Effector memory CD8-positive, alpha-beta T cell (primary cell): ENCODE data around the gene UBE2QL1.

ENCODE experiments used
- ATAC-seq: fragments of 150-1000 bp; cut with Tn5 transposase; replicated peaks from 2 replicates; pipeline ENCODE4 v1.10.0; 2021; ENCODE audit warnings: mild to moderate bottlenecking, moderate library complexity
- DNase-seq, 3 experiments: peaks; one replicate each; pipeline ENCODE4 v3.0.0; 2021
- H3K27ac Mint-ChIP-seq, 2 donors: one replicate each; pipeline ENCODE4 v1.8.0; 2022; ENCODE audit warnings: mild to moderate bottlenecking in 2 of 2, mixed read lengths in 2 of 2, moderate library complexity in 2 of 2
- H3K27me3 Mint-ChIP-seq, 2 donors: one replicate each; pipeline ENCODE4 v1.8.0; 2022; ENCODE audit warnings: mixed read lengths in 2 of 2
- H3K36me3 Mint-ChIP-seq: one replicate; pipeline ENCODE4 v1.8.0; 2022; ENCODE audit warnings: mild to moderate bottlenecking, moderate library complexity, mixed read lengths; ENCODE audit not compliant: insufficient read depth
- H3K4me1 Mint-ChIP-seq, 2 donors: one replicate each; pipeline ENCODE4 v1.8.0; 2022; ENCODE audit warnings: low read depth in 2 of 2, mixed read lengths in 2 of 2
- H3K4me3 Mint-ChIP-seq, 2 donors: one replicate each; pipeline ENCODE4 v1.8.0; 2022; ENCODE audit warnings: mild to moderate bottlenecking in 2 of 2, mixed read lengths in 2 of 2, moderate library complexity in 2 of 2
- H3K9me3 Mint-ChIP-seq, 2 donors: one replicate each; pipeline ENCODE4 v1.8.0; 2022; ENCODE audit warnings: mixed read lengths in 2 of 2

Gene UBE2QL1

DNA sequence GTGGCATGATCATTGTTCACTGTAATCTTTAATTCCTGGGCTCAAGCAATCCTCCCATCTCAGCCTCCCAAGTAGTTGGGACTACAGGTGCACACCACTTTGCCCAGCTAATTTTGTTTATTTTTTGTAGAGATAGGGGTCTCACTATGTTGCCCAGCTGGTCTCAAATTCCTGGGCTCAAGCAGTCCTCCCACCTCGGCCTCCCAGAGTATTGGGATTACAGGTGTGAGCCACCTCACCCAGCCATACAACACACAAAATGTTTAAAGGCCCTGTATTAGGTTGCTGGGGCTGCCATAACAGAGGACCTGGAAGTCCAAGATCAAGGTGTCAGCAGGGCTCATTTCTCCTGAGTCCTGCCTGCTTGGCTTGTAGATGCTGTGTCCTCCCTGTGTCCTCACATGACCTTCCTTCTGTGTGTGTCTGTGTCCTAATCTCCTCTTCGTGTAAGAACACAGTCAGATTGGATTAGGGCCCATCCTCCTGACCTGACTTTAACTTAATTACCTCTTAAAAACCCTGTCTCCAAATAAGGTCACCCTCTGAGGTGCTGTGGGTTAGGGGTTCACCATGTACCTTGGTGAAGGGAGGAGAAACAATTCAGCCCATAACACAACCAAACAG, 5.4 kb downstream of the UBE2QL1 start:
- no peak for DNase-seq
- ATAC-seq = no peak
- Mint-ChIP-seq H3K36me3 (peaks cover 2% of the 10 kb centered on the region), H3K27me3 (peaks cover 61 to 71% of the 10 kb centered on the region in 2 donors), H3K27ac (no peak overlapping the region), H3K4me1 (peaks cover 3 to 6% of the 10 kb centered on the region in 2 donors), H3K4me3 (no peak overlapping the region), H3K9me3 (no peaks in the 10 kb centered on the region)

DNA sequence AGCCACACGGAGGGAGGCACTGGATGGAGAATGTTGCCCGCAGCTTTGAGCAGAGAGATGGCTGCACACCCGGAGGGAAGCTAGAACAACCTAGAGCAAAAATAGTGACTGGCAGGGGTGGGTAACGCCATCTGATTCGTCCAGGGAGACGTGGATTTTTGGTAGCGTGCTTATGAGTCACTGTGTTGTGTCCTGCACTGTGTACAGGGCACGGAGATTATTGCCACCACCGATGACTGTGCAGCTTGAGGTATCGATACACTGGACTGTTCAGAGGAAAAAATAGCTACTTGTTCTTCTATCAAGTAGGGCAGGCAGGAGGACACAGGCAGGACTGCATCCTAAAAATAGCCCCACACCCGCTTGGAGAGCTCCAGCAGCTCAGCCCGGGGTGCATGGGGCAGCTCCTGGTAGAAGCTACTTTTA, 6.0 kb downstream of the UBE2QL1 start:
- H3K27me3 Mint-ChIP-seq = peaks cover 55 to 65% of the 10 kb centered on the region in 2 donors
- H3K4me1 Mint-ChIP-seq = peaks cover 0 to under 1% of the 10 kb centered on the region in 2 donors
- no peaks in the 10 kb centered on the region for H3K9me3 Mint-ChIP-seq
- H3K4me3 Mint-ChIP-seq = no peak overlapping the region
- no peak for ATAC-seq
- H3K36me3 Mint-ChIP-seq = peaks cover 2% of the 10 kb centered on the region
- DNase-seq = no peak
- no peak overlapping the region for H3K27ac Mint-ChIP-seq

DNA sequence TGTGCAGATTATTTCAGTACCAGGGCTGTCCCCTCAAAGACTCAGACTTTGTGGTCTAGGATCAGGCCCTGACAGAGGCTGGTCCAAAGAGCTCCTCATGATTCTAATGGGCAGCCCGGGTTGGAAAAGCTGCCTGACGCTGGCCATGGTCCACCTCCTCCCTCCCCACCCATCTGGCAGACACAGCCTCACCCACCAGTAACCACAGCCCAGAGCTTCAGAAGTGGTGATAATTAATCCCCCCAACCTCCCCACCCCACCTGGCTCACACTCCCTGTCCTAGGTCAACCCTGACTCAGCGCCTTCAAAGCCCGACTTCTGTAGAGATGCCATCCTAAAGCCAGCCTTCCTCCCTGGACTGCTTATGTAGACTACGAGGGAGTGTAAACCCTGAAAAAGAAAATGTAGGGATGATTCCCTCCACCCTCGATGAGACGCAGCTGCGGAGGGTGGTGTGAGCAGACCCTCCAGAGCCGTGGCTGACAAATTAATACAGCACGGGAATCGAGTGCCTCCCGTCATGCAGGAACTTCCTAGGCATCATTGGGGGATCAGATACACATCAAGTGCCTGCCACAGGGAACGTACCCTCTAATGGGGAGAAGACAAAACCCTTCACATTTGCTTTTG, 7.0 kb downstream of the UBE2QL1 start:
- DNase-seq (no peak), ATAC-seq (no peak)
- H3K4me3 Mint-ChIP-seq = no peak overlapping the region
- H3K4me1 Mint-ChIP-seq = no peaks in the 10 kb centered on the region
- no peak overlapping the region for H3K27ac Mint-ChIP-seq
- no peaks in the 10 kb centered on the region for H3K9me3 Mint-ChIP-seq
- H3K27me3 Mint-ChIP-seq = peaks cover 45 to 61% of the 10 kb centered on the region in 2 donors
- peaks cover 2% of the 10 kb centered on the region for H3K36me3 Mint-ChIP-seq

DNA sequence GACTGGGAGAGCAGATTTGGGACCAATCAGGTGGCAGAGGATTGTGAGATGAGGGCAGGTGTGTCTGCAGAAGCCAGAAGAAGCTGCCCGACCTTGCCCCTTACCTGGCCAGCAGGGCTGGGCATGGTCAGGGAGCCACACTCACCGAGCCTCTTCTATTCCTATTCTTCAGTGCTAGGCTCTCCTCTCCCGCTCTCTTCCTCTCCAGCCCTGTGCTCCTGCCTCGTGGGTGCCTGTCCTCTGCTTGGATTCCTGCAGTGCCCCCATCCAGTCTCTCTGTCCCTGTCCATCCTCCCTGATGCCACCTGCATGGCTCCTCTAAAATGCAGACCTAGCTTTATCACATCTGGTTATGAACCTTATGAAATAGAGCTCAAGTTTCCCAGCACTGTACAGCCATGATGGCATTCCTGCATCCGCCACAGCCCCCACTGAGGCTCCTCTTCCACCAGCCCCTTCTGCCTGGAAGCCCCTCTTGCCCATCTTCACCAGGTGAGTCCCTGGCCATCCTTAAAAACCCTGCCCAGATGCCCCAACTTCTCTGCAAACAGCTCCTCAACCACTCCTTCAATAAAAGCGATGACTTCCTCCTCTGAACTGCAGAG, 8.2 kb downstream of the UBE2QL1 start:
- no peak for DNase-seq
- Mint-ChIP-seq H3K9me3 (no peaks in the 10 kb centered on the region), H3K4me3 (no peak overlapping the region), H3K4me1 (no peaks in the 10 kb centered on the region), H3K36me3 (peaks cover 2% of the 10 kb centered on the region), H3K27me3 (peaks cover 37 to 53% of the 10 kb centered on the region in 2 donors), H3K27ac (no peak overlapping the region)
- no peak for ATAC-seq

DNA sequence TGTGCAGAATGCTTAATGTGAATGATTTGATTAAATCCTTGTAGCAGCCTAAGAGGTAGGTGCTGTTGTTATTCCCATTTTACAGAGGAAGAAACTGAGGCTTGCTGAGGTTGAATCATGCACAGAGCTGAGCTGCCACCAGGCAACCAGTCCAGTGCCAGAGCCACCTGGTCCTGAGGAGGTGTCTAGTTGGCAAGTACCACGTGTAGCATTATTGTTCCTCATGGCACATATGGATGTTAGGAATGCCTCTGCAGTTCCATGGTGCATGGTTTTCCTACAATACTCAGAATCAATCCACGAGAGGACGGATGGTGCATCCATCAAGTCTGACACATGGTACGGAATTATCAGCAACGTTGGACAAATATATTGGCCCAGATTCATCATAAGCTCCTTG, 8.9 kb downstream of the UBE2QL1 start:
- Mint-ChIP-seq H3K4me3 (no peak overlapping the region), H3K36me3 (peaks cover 2% of the 10 kb centered on the region), H3K4me1 (no peaks in the 10 kb centered on the region), H3K27me3 (peaks cover 38 to 59% of the 10 kb centered on the region in 2 donors), H3K9me3 (no peaks in the 10 kb centered on the region), H3K27ac (no peak overlapping the region)
- no peak for ATAC-seq
- no peak for DNase-seq

DNA sequence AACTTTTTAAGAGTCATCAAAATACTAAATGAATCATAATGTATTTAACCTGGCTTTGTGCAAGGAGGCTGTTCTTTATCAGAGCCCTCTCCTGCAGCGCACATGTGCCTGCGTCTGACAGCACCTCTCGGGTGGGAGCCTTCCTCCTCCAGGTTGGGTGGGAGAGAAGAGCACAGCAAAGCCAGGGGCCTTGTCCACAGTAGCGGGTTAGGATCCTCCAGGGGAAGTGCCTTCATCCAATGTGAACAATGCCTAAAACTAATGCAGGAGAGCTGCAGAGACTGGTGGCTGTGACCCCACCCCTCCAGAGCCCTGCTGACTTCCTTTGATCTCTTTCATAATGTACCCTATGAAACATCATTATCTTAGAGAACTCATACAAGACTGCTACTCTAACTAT, 10.2 kb downstream of the UBE2QL1 start:
- Mint-ChIP-seq H3K27me3 (peaks cover 38 to 59% of the 10 kb centered on the region in 2 donors), H3K36me3 (peaks cover 2% of the 10 kb centered on the region), H3K9me3 (no peaks in the 10 kb centered on the region), H3K4me1 (no peaks in the 10 kb centered on the region), H3K4me3 (no peak overlapping the region), H3K27ac (no peak overlapping the region)
- ATAC-seq = no peak
- DNase-seq = no peak

DNA sequence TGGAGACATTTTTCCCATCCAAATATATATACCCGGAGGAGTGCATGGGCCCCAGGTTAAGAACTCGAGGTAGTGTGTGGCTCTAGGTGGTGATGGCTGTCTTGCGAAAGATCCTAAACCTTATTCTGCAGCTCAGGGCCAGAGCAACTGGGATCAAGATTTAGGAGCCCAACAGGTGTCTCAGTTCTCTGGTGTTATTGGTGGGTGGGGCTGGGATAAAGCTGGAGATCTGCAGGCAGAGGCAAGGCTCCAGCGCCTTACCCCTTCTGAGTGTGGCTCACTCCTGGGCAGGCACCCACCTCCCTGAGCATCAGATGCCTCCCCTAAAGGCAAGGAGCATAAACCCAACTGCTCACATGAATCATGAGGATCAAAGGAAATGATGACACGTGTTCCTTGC, 11.2 kb downstream of the UBE2QL1 start:
- Mint-ChIP-seq H3K4me3 (no peak overlapping the region), H3K9me3 (no peaks in the 10 kb centered on the region), H3K27me3 (peaks cover 30 to 48% of the 10 kb centered on the region in 2 donors), H3K4me1 (no peaks in the 10 kb centered on the region), H3K36me3 (peaks cover 2% of the 10 kb centered on the region), H3K27ac (no peak overlapping the region)
- no peak for ATAC-seq
- no peak for DNase-seq

DNA sequence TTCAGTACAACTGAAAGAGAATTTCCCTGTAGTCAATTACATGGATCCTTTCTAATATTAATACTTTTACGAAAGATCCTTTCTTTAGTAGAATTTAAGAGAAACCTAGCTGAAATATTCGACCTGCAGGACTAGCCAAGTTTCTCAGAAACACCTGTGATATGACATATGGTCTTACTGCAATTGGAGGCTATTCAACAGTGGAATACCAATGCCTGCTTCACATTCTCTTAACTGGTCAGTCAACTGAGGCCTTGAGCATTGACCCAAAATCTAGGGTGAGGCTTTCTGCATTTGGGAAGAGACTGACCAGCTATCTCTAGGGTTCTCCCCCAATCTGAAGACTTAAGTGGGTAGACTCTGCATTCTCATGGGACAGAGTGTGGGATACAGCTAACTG, 12.3 kb downstream of the UBE2QL1 start:
- peaks cover 19 to 40% of the 10 kb centered on the region in 2 donors for H3K27me3 Mint-ChIP-seq
- peaks cover 2% of the 10 kb centered on the region for H3K36me3 Mint-ChIP-seq
- no peak overlapping the region for H3K27ac Mint-ChIP-seq
- no peak for ATAC-seq
- H3K4me3 Mint-ChIP-seq = no peak overlapping the region
- peaks cover 0 to under 1% of the 10 kb centered on the region in 2 donors for H3K4me1 Mint-ChIP-seq
- DNase-seq = no peak
- no peaks in the 10 kb centered on the region for H3K9me3 Mint-ChIP-seq

DNA sequence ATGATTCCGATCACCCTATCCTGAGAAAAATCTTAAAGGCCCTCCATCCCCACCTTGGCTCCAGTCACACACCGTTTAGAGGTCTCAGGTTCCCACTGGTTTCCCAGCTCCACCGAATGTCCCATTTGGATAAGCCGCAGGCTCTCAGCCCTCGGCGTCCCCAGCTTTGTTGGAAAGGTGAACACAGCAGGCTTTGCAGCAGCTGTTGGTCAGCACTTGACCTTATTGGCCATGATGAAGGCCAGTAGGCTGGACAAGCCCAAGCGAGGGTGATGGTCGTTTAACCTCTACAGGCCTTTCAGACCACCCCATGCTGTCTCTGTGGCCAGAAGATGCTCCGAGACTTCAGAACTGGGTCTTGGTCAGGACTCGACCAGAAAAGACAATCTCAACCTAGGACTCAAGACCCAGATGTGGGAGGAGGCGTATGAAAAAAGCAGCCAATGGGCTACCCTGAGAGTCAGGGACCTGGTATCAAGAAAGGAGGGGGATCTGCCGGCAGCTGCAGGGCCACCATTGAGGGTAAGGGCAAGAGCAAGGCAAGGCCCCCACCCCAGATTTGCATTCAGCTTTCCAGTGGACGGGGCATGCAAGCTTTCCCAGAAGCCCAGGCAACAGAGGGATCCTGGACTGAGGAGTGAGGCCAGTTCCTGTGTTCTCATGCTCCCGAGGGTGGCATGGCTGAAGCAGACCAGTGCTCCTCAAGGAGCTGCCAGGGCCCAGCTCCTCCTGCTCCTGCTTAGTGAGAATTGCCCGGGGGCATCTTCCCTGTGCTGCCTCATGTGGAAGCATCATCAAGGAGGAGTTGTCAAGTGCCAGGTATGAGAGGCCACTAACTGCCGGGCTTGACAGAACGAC, 13.4 kb downstream of the UBE2QL1 start:
- no peak overlapping the region for H3K27ac Mint-ChIP-seq
- no peak for ATAC-seq
- H3K36me3 Mint-ChIP-seq = peaks cover 2% of the 10 kb centered on the region
- no peak overlapping the region for H3K4me3 Mint-ChIP-seq
- peaks cover 13 to 40% of the 10 kb centered on the region in 2 donors for H3K27me3 Mint-ChIP-seq
- H3K9me3 Mint-ChIP-seq = no peaks in the 10 kb centered on the region
- H3K4me1 Mint-ChIP-seq = peaks cover 0 to 3% of the 10 kb centered on the region in 2 donors
- DNase-seq = no peak

DNA sequence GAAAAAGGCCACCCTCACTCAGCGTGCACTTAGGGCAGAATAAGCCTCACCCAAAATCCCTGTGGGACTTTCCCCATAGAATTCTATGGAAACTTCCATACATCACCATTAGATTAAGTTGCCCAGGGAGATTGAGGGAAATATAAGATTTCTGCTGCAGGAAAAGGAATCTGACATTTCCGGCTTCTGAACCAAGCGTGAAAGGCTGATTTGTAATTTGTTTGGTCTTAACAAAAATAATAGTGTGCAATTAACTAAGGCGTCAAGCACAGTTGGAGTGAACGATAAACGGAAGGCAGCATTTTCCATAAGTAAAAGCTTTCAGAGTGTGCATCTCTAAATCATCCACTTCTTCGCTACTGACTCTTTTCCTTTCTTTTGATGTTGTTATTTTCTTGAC, 14.0 kb downstream of the UBE2QL1 start:
- Mint-ChIP-seq H3K4me3 (no peak overlapping the region), H3K9me3 (no peaks in the 10 kb centered on the region), H3K4me1 (peaks cover 0 to 3% of the 10 kb centered on the region in 2 donors), H3K27me3 (peaks cover 9 to 40% of the 10 kb centered on the region in 2 donors), H3K36me3 (no peaks in the 10 kb centered on the region), H3K27ac (no peak overlapping the region)
- DNase-seq (no peak), ATAC-seq (no peak)

DNA sequence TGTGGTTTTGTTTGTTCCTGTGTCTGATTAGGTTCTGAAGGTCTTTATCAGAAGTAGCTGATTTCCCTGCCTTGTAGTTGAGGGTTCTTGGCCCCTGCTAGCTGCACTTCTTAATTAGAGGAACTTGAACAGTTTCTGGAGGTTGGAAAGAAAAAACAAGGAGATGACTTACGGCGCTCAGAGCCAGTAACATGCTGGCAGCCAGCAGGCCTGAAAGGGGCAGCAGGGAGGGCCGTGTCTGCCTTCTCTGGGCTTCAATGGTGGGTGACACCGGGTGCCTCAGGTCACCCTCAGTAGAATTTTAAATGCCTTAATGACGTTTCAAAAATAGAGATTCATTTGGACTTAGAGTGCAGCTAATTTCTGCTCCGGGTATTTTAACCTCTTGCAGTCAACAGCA, 15.8 kb downstream of the UBE2QL1 start:
- Mint-ChIP-seq H3K27me3 (peaks cover 21 to 55% of the 10 kb centered on the region in 2 donors), H3K4me1 (peaks cover 0 to 3% of the 10 kb centered on the region in 2 donors), H3K27ac (no peak overlapping the region), H3K36me3 (no peaks in the 10 kb centered on the region), H3K4me3 (no peak overlapping the region), H3K9me3 (no peaks in the 10 kb centered on the region)
- DNase-seq (no peak), ATAC-seq (no peak)

DNA sequence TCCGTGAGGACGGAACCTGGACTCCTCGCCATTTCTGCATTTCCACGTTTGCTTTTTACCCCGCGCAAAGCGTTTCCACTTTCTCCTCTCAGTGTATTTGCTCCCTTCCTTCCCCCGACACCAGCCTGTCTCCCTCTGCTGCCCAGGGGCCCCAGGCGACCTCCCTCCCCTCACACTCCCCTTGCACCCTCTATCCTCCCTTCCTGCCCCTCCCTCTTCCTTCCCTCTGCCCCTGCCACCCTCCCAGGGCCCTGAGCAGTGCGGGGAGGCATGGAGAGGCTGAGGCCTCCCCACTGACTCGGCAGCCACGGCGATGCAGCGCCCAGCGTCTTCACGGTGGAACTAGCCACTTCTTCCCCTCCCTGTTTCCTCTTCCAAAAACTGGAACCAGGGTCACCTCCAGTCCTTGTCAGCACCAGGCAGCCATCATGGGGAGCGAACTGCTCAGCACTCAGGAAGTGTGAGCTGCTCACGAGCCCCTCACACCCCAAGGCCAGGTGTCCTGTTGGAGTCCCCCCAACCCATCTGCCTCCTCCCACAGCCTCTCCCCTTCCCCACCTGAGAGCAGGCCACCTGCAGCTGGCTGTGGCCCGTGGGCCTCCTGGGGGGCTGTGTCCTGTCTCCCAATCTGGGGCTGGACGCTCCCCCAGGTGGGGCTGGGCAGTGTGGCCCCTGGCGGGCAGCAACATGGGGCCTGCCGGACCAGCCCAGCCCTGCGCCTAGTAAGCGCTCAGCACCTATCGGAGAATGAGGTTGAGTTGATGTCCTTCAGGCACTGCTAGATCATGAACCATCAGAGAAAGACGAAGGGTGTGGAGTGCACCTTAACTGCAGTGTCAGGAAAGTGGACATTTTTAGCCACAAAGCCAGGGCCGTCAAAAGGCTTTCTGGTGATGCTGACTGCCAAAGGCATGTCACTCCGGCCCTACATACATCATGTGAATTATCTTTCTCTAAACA, 17.5 kb downstream of the UBE2QL1 start:
- Mint-ChIP-seq H3K27me3 (peaks cover 35 to 65% of the 10 kb centered on the region in 2 donors), H3K4me1 (peaks cover 0 to 3% of the 10 kb centered on the region in 2 donors), H3K27ac (no peak overlapping the region), H3K4me3 (no peak overlapping the region), H3K36me3 (no peaks in the 10 kb centered on the region), H3K9me3 (no peaks in the 10 kb centered on the region)
- ATAC-seq (no peak), DNase-seq (no peak)
